Nucleus accumbens (tissue), 56 donors: ENCODE results near the gene GRIFIN.
A peak's percentile ranks its signal among the peaks of the same experiment; 100 is the strongest.

Source experiments
- DNase-seq, 56 donors: peaks; one replicate each; lab custom pipeline; 2025; lab: John Stamatoyannopoulos, UW

GRIFIN gene, protein sequence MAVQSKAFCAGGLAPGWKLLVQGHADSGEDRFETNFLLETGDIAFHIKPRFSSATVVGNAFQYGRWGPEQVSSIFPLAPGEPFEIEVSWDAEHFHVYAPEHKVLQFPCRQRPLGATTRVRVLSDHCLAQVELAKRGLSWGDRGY

DNA sequence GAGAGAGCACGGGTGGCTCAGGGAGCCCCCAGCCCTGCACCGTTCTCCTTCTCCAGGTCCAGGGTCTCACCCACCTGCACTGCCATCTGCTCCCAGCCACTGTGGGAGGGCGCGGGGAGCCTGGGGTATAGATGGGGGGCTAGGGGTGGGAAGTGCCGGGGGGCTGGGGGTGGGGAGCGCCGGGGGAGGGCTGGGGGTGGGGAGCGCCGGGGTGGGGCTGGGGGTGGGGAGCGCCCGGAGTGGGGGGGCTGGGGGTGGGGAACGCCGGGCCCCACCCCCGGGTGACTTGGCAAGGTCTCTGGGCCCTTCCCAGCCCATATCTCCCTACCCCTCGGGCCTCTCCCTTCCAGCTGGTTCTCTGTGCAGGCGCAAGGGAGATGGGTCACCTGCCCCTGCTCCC lies at the start of gene GRIFIN:
TSS of gene GRIFIN (minus strand) at position 101 of the 400 bp plus-strand sequence. CDS start at position 86, 15 bp downstream.
- DNase-seq: no peak

DNA sequence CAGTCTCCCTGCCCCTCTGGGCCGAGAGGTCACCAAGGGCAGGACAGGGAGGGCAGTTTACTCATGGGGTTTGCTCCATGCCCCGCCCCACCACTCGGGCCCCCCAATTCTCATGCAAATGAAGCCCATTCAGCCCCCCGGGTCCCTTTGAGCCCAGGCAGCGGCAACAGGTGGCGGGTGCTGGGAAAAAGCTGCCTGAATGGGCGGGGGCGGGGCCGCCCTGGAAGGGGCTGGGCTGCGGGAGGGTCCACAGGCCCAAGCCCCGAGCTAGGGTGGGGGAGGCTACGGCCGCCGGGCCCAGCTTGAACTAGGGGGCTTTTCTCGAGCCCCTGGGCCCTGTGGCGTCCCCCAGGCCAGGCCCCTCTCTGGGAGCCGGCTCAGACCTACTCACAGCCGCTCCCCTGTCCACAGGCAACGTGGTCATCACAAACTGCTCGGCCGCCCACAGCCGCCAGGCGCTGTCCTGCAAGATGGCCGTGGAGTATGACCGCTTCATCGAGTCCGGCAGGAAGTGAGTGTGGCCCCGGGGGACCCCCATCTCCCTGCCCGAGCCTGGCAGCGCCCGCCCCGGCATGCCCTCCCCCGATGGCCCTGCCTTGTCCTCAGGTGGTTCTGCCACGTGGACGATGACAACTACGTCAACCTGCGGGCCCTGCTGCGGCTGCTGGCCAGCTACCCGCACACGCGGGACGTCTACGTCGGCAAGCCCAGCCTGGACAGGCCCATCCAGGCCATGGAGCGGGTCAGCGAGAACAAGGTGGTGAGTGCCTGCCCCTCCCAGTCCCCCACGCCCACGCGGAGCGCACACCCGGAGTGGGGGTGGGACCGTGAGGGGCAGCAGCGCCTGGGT lies 48.8 kb upstream of the GRIFIN start:
- DNase-seq: peak in 2 of 56 donors; percentile 20 to 55

DNA sequence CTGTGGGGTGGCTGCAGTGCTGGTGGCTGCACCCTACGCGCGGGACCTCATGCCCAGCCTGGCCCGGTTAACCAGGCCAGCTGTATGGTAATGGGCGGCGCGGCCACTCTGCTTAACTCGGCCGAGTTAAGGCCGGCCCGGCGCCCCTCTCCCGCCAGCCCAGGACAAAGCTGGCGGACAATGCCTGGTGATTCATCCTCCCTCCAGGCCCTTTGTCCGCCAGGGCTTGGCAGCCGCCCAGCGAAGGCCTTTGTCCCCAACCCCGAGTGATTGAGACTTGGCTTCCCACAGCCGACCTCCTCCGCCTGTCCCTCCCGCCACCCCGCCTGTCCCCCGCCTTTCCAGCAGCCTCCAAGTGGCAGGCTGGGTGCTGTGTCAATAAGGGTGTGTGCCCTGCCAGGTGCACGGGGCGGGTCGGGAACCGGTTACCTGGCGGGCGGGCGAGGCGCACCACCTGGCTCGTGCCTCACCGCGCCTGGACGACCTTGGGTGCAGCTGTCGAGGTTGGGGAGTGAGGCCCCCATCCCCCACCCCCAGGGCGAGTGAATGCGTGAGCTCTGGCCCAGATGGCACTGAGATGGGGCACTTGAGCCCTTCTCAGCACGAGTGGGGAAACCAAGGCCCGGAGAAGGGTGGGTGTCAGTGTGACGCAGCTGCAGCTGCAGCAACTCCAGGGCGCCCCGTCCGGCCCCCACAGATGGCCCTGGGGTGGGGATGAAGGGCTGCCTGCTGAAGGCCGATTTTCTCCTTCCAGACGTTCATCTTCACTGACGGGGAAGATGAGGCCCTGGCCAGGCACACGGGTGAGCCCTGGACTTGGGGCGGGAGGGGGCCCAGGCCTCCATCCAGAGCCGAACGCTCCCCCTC lies 48.0 kb upstream of the GRIFIN start:
- peak in 55 of 56 donors; percentile 36 to 95 (median 83) for DNase-seq

DNA sequence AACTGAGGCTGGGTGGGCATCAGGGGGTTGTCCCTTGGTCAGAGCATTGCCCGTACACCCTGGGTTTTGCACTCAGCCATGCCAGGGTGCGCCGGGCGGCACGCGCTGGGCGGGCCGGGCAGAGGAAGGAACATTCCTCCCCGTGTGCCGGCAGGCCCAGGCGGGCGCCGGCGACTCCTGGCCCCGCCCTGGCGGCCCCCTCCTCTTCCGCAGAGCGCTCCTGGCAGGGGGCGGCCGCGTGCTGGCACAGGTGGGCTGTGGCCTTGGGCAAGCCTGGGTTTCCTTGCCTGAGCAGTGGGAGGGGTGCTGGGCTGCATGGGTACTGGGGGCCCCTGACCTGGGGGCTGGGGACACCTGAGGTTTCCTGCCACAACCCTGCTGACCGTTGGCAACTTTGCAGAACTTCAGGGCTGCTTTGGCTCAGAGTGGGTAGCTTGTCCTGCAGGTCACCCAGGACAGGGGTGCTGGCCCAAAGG lies 47.3 kb upstream of the GRIFIN start:
- DNase-seq: peak in 3 of 56 donors; percentile 46 to 64 (median 49)

DNA sequence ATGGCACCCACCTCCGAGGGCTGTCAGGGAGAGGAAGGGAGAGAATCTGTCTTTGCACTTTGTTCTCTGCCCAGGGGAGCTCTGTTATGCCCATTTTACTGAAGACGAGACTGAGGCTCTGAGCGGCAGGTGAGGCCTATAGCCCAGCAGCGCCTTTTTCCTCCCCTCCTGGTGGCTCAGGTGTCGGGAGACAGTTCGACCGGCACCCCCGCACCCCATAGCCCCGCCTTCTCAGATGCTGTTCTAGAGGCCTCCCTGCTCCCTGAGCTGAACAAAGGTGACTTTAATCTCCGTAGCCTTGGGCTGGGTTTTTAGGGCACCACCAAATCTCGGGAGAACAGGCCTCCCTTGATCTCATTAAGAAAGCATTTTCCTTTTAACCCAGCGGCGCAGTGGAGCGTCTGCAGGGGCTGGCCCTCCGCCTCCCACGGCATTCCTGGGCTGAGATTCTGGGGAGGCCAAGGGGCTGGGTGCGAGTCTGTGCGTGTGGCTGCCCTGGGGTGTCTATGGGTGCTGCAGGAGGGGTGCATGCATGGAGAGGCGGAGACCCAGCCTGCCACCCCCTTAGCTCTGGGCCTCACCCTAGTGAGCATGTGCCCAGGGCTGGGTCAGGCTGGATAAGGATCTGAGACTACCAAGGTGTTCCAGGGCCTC lies 46.7 kb upstream of the GRIFIN start:
- DNase-seq: peak in 2 of 56 donors; percentile 23 to 27

DNA sequence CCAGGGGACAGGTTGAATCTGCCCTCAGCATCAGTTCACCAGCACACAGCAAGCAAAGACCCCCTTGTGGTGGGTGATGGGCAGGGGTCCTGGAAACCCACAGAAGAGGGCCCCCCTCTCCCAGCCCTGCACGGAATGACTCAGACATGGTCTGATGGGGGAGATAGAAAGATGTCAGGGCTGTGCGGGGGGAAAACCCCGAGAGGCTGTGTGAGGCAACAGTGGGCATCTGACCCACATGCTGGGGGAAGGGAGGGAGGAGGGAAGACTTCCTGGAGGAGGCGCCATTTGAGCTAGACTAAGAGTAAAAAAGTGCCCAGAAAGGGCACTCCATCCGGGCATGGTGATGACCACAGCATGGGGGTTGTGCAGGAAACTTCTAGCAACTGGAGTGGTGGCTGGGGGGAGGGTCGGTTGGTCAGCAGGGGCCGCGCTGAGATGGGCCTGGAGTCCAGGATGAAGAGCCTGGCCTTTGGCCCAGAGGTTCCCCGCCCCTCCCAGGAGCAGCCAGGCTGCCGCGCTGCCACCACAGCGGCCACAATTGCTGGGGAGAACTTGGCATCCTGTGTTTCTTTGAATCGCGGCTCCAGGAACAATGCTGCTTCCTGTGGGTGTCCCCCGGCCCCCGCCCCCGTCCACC lies 45.9 kb upstream of the GRIFIN start:
- DNase-seq: peak in 17 of 56 donors; percentile 21 to 55 (median 33)

DNA sequence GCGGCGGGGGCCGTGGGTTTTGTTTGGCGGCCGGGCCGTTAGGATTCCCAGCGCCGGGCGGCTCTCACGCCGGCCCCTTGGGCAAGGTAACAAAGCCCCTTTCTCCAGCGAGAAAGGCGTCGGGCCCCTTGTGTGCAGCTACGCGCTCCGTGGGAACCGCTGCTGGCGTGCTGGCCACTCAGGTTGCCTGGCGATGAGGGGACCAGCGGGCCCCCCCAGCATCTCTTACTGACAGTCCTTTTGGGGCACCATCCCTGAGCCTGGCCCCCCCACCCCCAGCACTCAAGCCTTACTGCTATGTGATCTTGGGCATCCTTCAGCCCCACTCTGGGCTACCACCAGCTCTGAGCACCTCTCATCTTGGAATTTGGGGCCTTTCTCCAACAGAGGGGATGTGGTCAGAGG lies 45.1 kb upstream of the GRIFIN start:
- peak in 6 of 56 donors; percentile 17 to 59 (median 33) for DNase-seq

DNA sequence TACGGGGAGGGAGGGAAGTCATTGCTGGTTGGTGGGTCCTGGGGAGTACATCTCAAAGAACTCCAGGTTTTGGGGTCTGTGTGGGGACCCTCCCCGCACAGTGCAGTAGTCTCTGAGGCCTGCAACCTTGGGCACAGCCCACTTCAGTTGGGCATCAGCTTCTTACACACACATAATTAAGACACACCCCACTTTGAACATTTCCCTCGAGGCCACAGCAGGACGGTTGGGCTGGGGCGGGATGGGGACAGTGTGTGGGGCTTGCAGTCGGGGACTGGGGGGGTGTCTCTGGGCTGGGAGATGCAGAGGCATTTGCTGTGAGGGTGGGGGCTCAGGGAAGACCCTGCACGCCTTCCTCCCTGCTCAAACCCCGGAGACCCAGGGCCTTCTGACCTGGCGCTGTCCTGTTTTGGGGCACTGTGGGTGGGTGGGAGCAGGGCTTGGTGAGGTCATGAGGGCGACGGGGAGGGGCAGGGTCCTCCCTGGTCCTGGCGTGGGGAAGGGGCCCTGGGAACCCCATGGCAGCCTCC lies 44.6 kb upstream of the GRIFIN start:
- no peak for DNase-seq

DNA sequence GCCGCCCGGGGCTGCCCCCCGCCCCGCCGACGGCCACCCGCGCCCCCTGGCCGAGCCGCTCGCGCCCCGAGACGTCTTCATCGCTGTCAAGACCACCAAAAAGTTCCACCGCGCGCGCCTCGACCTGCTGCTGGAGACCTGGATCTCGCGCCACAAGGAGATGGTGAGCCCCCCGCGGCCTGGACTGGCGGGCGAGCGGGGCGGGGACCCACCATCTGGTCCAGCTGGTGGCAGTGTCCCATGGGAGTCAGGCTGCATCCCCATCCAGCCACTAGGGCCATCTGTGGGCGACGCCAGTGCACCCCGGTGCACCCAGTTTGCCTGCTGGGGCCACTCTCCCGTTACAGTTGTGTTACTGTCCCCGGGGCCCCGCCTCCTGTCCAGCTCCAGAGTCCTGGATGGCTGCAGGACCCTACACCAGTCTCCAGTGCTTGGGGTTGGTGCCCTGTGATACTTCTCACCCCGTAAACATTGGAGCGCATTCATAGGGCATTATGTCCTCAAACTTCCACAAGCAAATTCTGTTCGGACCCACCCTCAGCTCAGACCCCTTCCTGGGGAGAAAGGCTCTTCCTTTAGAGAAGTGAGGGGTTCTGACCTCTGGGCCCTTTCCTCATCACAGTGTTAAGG lies 44.0 kb upstream of the GRIFIN start:
- peak in 7 of 56 donors; percentile 13 to 37 (median 31) for DNase-seq

DNA sequence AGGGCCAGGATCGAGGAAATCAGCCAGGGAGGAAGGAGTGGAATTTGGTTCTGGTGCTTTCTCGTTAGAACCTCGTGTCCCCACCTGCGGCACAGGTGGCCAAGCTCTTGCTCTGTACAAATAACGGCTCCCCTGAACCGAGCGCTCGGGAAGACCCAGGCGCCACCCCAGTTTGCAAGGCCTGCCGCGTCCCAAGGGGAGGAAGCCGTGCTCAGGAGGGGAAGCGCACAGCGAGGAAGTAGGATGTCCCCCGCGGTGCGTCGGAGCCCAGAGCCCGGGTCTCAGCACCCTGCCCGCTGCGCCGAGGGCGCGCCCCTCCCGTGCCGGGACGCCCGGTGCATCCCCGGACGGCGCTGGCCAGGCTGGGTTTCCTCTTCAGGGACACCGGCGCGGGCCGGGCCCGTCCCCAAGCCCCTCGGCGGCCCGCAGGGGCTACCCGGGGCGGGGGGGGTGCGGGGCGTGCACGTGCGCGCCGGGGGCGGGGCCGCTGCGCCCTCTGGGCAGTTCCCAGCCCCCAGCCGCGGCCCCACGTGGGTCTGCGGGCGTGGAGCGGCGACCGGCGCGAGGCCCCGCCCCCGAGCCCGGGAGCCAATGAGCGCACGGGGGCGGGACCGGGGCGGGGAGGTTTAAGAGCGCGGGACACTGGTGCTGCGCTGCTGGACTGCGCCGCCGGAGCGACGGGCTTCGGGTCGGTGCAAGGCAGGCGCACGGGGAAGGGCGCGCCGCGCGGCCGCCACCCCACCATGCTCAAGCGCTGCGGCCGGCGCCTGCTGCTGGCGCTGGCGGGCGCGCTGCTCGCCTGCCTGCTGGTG lies 43.1 kb upstream of the GRIFIN start, which contains the start of gene LFNG:
TSS of gene LFNG (plus strand) at position 656 of the 812 bp plus-strand sequence. CDS start at position 744, 88 bp downstream.
- DNase-seq: peak in 51 of 56 donors; percentile 36 to 93 (median 78)

DNA sequence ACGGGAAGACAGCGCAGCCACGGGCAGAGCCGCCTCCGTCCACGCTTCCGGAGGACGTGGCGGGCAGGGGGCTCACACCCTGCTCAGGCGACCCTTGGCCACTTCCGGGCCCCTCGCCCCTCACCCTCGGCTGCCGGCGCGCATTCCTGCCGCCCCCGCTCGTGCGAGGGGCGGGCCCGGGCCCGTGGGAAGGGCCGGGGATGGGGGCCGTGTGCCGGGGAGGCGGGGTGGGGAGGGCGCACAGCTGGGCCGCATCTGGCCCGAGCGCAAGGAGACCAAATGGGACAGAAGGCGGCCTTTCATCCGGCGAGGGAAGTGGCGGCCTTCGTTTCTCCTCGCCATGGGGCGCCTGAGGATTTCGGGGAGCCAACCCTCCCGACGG lies 42.5 kb upstream of the GRIFIN start:
- no peak for DNase-seq

DNA sequence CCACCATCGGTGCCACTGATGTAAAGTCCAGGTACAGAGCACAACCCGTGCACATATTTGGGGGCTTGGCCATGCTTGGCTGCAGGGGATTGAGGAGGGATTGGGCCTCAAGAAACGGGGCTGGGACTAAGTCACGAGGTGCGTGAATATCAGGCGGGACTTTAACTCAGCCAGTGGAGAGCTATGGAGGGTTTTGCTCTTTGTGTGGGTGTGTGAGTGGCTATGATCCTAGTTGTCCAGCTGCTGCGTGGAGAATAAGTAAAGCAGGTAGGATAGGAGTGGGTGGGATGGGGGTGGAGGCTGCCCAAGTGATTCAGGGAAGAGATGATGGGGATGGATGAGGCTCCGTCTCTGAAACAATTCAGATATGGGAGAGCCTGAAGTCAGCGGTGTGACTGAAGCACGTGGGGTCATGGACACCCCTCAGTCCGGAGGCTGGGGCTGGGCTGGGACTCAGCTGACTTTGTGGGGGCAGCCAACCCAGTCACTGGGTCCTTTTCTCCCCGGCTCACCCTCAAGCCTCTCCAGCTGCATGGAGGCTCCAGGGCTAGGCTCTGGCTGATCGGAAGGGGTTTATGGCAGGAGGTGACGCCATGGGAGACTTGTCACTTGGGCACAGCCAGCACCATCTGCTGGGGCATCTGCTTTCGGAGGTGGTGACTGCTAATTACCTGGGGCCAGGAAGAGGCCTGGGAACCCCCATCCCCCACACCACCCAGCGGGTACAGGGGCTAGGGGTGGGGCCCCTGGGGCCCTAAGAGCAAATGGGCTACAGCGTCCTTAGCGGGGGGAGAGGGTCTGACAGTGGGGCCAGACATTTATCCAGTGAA lies 41.7 kb upstream of the GRIFIN start:
- no peak for DNase-seq

DNA sequence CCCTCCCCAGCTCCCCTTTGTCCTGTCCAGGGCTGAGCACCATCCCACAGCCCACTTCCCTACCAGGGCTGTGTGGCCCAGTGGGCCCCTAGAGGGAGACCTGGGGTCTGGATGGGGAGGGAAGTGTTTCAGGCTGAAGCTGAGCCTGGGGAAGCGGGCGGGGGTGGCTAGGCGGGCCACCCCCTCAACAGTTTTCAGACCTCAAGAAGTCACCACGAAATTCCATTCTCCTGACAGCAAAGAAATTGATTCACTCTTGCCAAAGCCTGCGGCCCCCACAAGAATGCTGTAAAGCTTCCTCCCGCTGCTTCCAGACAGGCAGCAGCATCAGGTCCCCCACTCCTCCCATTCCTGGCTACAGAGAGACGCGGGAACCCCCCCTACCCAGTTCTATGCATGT lies 40.8 kb upstream of the GRIFIN start:
- no peak for DNase-seq

DNA sequence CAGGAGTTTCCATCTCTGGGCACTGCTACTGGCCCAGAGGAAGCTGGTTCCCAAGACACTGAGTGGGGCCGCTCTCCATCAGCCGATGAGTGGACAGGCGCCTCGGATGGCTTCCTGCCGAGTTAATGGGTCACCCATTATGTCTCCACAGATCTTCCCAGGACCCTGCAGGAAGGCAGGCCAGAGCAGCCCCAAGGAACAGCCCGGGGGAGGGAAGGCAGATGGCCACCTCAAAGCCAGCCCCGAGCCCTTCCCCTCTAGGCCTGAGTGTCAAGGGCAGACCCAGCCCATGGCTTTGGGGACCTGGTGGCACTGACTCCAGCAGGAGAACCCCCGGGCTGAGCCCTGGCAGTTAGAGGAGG lies 40.0 kb upstream of the GRIFIN start:
- no peak for DNase-seq

DNA sequence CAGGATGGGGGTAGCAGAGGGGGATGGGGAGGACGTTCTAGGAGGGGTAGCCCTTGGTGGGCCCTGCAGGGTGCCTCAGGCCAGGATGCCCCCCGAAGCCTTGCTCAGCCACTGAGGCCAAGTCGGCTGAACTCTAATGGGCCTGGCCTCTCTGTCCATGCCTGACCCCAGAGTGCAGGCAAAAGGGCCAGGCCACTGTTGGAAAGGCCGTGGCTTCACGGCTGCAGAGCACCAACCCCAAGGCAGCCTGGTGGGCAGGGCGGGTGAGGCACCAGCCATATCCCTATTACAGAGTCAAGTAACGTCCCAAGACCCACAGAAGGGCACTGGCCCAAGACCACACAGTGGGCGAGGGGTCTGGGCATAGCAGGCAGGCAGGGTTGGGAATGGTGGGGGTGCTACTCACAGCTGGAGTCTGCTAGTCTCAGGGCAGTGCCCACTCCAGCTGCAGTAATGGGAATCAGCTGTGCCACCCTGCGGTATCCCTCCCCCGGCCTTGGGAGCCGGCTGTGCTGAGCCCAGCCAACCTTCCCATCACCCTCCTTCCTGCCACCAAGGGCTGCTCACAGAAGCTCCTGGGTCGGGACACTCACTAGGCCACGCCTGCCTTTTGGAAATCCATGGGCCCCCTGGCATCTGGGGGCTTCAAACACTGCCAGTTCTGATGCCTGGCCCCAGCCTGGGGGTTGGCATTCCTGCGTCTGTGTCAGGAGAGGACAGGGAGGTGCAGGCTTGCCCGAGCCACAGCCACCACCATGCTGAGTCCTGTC lies 39.4 kb upstream of the GRIFIN start:
- no peak for DNase-seq
